ENCODE results near the gene IL20RA.
"Not testable (repeated sequence)": the region's sequence is repeated elsewhere in the genome, so short reads cannot be mapped to it uniquely, and the experiment has no call there.

Gene IL20RA, protein sequence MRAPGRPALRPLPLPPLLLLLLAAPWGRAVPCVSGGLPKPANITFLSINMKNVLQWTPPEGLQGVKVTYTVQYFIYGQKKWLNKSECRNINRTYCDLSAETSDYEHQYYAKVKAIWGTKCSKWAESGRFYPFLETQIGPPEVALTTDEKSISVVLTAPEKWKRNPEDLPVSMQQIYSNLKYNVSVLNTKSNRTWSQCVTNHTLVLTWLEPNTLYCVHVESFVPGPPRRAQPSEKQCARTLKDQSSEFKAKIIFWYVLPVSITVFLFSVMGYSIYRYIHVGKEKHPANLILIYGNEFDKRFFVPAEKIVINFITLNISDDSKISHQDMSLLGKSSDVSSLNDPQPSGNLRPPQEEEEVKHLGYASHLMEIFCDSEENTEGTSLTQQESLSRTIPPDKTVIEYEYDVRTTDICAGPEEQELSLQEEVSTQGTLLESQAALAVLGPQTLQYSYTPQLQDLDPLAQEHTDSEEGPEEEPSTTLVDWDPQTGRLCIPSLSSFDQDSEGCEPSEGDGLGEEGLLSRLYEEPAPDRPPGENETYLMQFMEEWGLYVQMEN

DNA sequence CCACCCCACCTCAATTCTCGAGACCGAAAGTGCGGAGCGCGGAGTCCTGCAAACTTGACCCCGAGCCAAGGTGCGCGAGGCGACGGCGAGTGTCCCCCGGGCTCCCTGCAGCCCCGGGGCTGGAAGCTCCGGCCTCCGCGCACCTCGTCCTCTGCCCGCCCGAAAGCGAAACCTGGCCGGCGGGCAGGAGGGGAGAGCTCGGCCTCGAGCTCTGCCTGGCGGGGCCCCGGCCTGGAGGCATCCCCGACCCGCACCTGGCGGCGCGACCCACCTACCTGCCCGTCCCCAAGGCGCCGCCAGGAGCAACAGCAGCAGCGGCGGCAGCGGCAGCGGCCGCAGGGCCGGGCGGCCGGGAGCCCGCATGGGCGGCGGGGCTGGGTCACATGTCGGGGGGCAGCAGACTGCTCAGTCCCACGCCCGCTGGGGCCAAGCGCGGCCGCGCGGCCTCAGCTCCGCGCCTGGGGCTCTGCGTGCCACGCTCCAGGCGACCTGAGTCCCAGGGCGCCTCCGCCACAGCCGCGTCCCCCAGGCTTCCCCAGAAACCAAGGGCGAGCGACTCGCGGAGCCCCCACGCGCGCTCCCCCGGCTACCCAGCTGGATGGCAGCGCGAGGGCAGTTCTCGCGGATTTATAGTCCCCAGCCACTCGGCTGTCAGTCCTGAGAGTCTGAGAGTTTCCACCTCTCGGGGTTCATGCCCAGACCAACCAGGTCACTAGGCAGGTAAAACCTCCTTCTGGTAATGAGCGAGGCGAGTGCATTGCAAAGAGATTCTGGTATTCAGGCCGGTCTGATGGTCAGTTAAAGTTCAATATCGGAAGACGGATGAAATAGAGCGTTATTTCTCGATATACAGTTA is at the start of gene IL20RA:
IL20RA (minus strand) TSS at position 600 of the 856 bp plus-strand sequence; CDS start at position 363, 237 bp downstream.
- DNase-seq = no peak

DNA sequence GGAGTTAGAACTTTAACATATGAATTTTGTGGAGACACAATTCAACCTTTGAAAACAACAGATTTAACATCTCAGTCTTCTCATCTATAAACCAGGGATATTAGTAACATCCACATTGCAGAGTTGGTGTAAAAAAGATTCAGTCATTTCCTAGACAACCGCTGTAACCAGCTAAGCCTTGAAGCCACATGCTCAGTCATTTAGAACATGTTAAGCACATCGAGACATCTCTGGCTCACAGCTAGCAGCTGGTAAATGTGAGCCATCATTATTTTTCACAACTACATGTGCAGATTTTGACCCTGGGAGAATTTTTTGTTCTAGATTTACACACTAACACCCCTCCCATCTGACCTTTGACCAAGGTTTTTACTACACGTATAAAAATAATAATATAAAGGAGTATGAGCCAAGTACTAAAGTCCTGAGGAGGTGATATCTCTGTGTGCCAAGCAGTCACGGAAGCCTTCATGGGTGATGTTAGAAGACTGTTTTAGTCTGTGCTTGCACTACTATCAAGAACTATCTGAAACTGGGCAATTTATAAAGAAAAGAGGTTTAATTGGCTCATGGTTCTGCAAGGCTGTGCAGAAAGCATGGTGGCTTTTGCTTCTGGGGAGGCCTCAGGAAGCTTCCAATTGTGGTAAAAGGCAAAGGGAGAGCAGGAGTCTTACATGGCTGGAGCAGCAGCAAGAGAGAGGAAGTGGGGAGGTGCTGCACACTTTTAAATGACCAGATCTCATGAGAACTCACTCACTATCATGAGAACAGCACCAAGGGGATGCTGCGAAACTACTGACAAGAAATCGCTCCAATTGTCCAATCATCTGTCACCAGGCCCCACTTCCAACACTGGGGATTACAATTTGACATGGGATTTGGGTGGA is 48.7 kb upstream of the IL20RA start:
- DNase-seq = no peak

DNA sequence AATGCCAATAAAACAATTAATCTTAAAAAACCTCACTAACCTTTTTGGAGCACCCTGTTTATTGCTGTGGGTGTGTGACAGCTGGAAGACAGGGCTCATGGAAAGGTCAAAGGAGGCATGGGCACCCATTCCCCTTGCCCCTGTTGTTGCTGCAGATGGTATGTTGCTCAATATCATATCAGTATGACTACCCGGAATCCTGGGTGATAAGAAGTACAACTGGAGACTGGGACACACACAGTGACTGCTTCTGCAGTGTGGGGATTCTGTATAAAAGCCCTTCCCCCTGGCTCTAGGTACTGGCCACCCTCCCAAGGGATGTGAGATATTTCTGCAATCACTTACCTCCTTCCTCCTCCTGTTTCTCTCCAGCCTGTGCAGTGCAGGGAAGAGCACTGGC is 47.3 kb upstream of the IL20RA start:
- DNase-seq = no peak

DNA sequence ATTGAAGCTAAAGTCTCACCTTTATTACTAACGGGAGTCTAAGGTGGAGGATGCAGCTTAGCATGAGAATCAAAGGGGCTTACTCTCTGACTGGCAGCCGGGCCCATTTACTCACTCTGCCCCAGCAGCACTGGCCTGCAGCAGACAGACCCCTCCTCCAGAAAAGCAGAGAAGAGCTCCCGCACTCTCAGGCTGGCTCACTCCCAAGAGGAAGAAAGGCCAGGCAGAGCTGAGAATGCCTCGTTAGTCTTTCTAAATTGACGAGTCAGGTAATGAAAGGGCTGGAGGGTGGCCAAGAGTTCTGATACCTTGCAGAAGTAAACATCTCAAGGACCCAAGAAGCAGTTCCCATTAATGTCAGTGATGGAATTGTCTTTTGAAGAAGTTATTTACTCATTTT is 44.5 kb upstream of the IL20RA start:
- no peak for DNase-seq

DNA sequence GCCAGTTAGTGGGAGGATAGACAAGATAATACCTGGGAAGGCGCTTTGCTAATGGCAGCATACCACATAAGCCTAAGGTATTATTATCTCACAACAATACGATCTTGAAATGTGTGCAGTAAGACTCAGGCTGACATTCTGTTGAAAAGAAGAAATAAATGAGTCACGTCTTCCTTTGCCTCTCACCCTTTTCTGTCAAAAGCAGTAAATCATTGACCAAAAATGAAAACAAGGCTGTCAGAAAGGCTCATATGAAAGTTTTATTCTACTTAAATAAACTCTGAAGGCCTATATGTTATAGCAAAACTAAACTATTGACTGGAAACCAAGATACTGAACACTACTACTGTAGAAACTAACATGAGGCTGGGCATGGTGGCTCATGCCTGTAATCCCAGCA is 43.1 kb upstream of the IL20RA start:
- no peak for DNase-seq

DNA sequence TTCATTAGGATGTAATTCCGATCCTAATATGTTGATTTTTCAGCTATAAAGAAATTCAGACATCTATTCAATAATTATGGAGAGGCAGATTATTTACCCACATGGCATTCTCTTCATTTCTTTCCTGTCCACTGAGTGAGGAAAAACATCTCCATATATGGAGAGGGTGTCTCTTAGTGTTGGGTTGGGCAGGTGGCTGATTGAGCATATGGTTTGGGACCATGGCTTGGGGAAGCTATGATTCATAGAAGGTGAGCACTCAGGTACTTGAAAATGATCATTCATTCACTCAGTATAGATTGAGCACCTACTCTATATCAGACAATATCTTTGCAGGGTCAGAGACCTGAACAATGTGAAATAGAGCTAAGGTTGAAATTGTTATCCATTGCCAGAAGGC is 41.3 kb upstream of the IL20RA start:
- DNase-seq = no peak

DNA sequence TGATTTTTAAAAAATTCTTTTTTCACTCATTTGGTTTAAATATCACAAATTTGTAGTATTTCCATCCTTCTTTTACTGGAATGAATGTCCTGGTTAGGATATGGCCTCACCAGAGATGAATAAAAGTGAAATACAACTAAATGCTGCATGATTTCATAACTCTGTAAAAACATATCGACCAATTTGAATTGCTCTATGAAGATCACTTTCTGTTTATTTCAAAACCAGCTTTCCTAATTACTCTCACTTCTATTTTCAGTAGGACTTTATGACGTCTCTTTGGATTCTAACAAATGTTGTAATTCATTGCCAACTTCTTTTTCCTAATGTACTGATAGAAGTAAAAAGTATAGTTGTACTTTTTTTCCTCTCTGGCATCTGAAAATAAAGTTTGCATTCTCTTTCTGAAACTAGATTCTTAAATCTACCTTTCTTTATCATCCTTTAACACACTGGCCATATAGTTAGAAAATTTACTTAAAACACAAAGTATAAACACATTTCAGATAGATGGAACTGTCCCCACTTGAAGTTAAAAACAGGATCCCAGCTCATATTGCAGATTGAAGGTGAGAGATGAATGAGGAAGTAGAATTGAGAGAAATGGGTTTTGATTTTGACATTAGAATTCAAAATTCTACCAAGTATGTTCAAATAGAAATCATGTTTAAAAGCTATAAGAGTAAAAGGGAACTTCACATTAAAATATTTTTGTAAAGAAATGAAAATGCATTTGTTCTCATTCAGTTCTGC is 40.3 kb upstream of the IL20RA start:
- DNase-seq = no peak

DNA sequence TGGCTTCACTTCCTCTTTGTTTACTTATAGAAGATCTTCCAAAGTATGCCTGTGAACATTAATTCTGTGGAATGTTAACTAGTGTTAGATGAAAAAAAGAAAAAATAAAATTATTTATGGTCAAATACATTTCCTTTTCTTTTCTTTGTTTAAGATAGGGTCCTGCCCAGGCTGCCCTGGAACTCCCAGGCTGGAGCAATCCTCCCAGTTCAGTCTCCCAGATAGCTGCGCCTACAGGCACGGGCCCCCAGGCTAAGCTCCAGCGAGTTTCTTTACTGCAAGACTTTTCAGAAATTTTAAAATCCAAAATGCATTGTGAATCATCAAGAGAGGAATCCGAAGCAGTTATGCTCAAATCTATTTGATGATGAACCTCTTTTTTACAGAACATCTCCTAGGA is 39.3 kb upstream of the IL20RA start:
- no peak for DNase-seq

DNA sequence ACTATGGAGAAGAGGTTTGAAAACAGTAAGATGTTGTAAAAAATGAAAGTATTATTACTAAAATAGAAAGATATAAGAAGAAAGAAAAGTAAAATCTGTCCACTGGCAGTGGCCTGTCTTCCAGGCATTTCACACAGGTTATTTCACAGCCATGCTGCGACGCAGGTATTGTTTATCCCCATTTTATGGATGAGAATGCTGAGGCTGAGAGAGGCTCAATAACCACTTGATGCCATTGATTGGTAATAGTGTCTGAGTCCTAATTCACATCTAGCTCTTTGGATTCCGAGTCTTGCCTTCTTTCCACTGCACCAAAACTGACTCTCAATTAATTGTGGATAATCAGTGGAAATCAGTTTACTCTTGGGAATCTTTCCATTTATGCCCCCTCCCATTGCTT is 37.2 kb upstream of the IL20RA start:
- DNase-seq = no peak

DNA sequence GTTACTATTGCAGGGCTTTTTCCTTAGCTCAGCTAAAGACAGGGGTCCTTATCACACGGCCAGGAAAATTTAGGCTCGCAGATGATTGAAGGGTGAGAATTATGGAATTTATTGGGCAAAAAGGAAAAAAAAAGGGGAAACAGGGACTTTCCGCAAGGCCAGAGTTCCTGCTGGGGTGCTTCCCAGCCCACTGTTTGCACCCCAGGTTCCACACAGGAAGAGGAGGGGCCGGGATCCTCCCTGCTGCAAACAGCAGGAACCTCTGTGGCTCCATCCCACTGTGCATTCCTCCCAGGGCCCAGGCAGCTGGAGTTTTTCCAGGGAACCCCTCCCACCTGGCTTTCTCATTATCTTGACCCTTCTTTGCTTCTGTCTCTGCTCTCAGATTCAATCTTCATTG is 35.9 kb upstream of the IL20RA start:
- DNase-seq = no peak

DNA sequence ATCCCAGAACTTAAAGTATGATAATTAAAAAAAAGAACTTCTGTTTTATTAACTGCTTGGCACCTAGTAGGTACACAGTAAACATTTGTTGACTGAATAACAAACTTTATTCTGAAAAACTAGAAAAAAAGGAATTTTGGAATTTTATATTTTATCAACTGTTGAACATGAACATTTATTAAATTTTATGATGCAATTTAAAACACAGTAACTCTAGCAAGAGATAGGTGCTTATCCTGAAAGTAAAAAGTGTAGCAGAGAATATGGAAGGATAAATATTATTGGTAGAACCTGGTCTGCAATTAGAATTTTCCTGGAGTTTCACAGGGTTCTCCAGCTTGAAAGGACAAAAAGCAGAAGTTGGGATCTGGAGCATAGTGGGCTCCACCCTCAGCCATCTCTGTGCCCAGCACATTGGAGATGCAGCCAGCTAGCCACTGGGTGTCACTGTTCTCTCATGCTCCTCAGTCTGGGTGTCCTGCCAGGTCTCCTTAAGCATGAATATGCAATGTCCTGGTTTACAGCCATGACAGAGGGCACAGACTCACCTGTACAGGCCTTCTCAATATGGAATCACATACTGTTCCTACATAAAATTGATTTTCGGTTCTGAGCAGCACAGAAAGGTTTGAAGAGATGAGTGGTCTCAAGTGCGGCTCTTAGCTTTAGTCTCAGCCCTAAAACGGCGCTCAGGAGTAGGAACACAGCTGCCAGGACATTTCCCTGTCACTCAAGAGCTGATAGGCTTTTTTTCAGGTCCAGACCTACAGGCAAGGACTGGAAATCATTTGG is 31.7 kb upstream of the IL20RA start:
- peak; percentile 59 for DNase-seq

DNA sequence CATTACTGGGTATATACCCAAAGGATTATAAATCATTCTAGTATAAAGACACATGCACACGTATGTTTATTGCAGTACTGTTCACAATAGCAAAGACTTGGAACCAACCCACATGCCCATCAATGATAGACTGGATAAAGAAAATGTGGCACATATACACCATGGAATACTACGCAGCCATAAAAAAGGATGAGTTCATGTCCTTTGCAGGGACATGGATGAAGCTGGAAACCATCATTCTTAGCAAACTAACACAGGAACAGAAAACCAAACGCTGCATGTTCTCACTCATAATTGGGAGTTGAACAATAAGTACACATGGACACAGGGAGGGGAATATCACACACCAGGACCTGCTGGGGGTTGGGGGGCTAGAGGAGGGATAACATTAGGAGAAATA is 31.0 kb upstream of the IL20RA start:
- not testable (repeated sequence) for DNase-seq

DNA sequence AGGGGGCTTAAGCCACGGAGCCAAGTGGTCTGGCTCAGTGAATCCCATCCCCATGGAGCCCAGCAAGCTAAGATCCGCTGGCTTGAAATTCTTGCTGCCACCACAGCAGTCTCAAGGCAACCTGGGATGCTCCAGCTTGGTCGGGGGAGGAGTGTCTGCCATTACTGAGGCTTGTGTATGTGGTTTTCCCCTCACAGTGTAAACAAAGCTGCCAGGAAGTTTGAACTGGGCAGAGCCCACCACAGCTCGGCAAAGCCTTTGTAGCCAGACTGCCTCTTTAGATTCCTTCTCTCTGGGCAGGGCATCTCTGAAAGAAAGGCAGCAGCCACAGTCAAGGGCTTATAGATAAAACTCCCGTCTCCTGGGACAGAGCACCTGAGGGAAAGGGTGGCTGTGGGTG is 25.5 kb upstream of the IL20RA start:
- no peak for DNase-seq

DNA sequence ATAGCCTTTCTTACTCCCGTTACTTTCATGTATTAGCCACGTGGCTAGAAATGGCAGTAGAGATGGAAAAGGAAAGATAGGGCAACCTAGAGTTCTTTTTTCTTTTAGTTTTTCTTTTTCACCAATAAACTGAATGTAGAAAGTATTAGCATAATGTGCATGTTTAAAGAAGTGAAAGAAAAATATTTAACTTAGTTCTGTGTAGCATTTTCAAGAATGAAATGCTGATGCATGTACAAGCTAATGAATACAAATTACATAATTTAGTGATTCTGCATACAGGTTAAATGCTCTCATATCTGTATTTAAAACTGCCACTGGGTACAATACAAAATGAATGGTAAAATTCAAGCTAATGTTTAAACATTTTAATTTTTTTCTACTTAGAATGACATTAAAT is 22.6 kb upstream of the IL20RA start:
- DNase-seq = no peak

DNA sequence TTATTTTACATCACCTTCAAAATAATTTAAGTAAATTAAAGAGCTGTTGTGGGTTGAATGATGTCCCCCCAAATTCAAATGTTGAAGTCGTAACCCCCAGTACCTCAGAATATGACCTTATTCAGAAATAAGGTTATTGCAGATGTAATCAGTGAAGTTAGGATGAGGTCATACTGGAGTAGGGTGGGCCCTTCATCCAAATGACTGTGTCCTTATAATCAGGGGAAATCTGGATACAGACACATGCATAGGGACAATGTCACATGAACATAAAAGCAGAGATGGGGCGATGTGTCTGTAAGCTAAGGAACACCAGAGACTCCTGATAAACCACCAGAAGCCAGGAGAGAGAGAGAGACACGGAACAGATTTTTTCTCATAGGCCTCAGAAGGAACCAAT is 13.3 kb upstream of the IL20RA start:
- DNase-seq = no peak

DNA sequence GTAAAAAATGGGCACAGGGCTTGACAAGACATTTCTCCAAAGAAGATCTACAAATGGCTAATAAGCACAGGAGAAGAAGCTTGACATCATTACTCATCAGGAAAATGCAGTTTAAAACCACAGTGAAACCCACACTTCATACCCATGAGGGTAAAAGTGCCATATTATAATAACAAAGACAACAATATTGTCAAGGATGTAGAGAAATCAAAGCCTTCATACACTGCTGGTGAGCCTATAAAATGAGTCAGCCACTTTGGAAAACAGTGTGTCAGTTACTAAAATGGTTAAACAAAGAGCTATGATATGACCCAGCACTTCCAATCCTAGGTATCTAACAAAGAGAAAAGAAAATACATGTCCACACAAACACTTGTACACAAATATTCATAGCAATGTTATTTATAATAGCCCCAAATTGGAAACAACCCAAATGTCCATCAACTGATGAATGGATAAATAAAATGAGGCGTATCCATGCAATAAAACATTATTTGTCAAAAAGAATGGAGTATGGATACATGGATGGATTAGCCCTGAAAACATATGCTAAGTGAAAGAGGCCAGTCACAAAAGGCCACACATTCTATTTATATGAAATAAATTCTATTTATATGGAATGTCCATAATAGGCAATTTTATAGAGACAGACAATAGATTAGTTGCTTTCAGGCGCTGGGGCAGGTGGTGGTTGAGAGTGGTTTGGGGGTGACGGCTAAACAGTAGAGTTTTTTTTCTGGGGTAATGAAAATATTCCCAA is 11.5 kb upstream of the IL20RA start:
- no peak for DNase-seq

DNA sequence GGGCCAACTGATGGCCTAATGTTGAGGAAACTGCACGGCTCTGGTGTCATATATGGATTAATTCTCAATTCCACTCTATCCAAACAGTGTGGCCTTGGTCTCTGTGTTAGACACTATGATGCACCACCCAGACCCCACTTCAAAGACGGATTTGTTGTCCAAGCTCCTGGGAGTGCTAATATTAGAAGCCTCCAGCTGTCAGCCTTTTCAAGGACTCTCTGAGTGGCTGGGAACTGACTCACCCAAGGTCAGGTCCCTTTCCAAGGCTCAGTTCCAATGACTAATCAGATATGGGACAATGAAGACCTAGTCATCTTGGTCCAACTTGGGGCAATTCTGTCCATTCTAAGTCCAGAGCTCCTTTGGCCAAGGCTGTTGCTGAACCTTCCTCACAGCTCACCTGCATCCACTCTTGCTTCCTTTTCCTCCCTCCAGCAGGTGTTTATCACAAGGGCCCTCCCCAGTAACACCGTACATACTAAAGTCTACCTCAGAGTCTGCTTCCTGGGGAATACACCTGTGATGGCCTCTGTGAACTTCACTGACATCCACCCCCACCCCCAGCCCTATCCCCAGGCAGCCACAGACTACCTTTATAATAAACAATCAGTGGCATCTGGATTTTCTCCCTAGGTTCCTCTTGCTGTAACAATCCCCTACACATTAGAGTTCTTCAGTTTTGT is 7.2 kb upstream of the IL20RA start:
- DNase-seq = no peak

DNA sequence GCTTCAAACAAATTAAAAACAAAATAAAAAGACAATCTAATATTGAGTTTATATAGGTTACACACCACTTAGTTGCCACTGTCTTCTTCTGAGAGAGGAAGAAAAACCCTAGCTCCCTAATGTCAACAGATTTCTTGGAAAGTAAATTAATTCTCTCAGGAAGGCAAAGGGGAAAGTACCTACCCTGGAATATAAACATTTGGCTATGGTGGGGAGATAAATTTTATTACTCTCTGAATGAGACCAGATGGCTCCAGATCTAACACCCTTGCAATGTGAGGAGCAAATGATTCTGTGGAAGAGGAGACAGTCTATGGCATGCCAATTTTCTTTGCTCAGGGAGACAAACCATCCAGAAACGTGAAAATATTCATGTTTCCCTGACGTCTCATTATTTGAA is 4.3 kb upstream of the IL20RA start:
- no peak for DNase-seq

DNA sequence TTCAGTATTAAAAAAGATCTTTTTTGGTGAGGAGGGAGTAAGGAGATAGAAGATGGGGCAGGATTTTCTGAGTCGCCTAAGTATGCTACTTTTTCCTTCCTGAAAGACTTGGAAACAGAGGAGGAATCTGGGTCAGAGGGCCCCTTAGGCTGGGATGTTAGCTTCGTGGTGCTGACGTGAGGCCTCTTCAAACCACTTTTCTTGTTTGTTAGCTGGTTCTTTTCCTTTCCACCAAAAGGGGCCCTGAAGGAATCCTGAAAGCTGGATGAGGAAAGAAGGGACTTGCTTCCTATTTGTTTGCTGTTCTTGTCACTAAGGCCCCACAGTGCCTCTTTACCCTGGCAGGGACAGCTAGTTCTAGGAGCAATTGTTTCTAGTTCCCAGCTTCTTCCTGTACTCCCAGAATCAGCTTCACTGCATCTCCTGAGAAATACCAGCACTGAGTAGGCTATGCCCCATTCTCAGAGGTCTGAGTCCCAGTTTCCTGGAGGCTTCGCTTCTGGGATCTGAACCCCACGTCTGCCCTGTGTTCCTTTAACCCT is 2.2 kb upstream of the IL20RA start:
- DNase-seq = no peak

All from CD4-positive, alpha-beta T cell treated with Interleukin-21 for 1 hour (primary cell).